Left ventricle myocardium inferior (tissue), 1 donor: ENCODE measurements around the gene CCDC141. TPM values are rescaled to one million over a fixed set of nuclear protein-coding genes. Genes with fewer than 3 reads are reported as not detected.
A peak's percentile ranks its signal among the peaks of the same experiment; 100 is the strongest.

Experiments
- DNase-seq: peaks from one replicate; pipeline ENCODE4 v3.0.0-alpha.2; 2020
- H3K27ac ChIP-seq: fragments of 200-600 bp; replicated peaks from 2 replicates; pipeline ENCODE4 v1.8.0; 2021
- H3K27me3 ChIP-seq: fragments of 200-600 bp; 2 replicates; pipeline ENCODE4 v1.8.0; 2021; ENCODE audit warnings: low read depth
- H3K36me3 ChIP-seq: fragments of 200-600 bp; 2 replicates; pipeline ENCODE4 v1.8.0; 2021
- H3K4me1 ChIP-seq: fragments of 200-600 bp; 2 replicates; pipeline ENCODE4 v1.8.0; 2021
- H3K4me3 ChIP-seq: fragments of 200-600 bp; 2 replicates; pipeline ENCODE4 v1.8.0; 2021; ENCODE audit warnings: mild to moderate bottlenecking, moderate library complexity
- H3K9me3 ChIP-seq: fragments of 200-600 bp; replicated peaks from 2 replicates; pipeline ENCODE4 v1.8.0; 2021
- intact Hi-C: fragments of 100-400 bp; cut with micrococcal nuclease; formaldehyde crosslinking; loops from one replicate; pipeline ENCODE4 v1.11.0; 2022
- total RNA-seq: library from RNA; stranded (reverse); fragmentation: NEBNext Ultra II Directional; extraction: Animal tissue kit (Norgen Biotek cat#: 25700); gene quantifications from one replicate; pipeline ENCODE4 v1.2.1, GENCODE V29; 2021
- TF ChIP-seq, protein P1 (sequence below): fragments of 200-600 bp; IDR thresholded peaks from 2 replicates; pipeline ENCODE4 v1.8.0; 2021; ENCODE audit warnings: antibody characterized with exemption, mild to moderate bottlenecking, borderline replicate concordance
- donor health status: DM: no; HTN: yes; CAD: no; lungs with severe emphysema.

Gene CCDC141
- total RNA-seq, 1 donor from 2014 or later: 208 TPM

DNA sequence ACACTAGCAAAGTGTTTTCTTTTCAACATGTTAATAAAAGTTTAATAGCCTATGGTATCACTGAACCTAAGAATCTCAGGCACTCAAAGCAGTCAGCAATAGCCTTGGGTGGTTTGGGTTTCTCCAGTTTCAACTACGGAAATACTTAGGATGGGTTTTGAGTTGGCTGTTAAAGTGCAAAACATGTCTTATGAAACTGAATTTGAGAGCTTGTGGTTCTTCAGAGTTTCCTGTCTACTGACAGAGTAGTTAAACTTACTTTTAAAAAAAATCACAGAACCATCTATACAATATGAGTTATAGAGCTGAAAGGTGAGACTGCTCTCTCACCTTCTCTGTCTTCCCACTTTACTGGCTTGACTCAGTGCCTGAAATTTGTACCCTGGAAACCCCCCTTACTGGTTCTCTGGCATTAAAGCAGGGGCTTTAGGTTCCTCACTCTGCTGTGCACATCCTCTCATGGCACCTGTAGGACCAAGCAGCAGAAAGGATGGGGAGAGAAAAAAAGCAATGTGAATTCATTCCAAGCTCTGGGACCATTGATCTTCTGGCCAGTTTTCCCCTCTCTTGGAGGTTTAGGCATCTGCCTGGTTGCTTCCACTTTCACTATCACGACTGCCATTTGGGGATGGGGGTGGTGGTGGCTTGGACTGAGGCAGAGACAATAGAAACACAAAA is 18.1 kb downstream of the CCDC141 start:
- Histone ChIP-seq H3K36me3 (no peaks in the 10 kb centered on the region), H3K27me3 (no peaks in the 10 kb centered on the region), H3K4me3 (peak overlapping the region; percentile 37), H3K9me3 (peaks cover 3% of the 10 kb centered on the region), H3K4me1 (peaks cover 47% of the 10 kb centered on the region), H3K27ac (peak overlapping the region; percentile 30)
- intact Hi-C loops: no loop called here
- TF ChIP-seq, protein P1, sequence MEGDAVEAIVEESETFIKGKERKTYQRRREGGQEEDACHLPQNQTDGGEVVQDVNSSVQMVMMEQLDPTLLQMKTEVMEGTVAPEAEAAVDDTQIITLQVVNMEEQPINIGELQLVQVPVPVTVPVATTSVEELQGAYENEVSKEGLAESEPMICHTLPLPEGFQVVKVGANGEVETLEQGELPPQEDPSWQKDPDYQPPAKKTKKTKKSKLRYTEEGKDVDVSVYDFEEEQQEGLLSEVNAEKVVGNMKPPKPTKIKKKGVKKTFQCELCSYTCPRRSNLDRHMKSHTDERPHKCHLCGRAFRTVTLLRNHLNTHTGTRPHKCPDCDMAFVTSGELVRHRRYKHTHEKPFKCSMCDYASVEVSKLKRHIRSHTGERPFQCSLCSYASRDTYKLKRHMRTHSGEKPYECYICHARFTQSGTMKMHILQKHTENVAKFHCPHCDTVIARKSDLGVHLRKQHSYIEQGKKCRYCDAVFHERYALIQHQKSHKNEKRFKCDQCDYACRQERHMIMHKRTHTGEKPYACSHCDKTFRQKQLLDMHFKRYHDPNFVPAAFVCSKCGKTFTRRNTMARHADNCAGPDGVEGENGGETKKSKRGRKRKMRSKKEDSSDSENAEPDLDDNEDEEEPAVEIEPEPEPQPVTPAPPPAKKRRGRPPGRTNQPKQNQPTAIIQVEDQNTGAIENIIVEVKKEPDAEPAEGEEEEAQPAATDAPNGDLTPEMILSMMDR: no peak
- no peak for DNase-seq

DNA sequence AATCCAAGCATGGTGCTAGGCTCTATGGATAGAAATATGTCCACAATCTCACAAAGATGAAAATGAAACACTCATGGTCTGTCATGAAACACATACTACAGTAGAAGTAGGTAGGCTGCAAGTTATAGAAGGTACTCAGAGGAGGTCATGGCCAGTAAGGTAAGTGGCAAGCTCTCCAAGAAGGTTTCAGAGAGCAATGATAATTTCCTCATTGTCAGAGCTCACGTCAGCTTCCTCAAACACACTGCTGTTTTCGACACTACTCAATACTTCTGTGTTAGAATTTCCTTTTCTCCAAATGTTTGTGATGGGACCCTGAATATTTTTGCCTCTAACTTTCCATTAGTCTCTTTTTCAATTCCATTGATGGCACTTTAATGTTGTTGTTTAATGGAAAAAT is 25.5 kb downstream of the CCDC141 start:
- Histone ChIP-seq H3K27me3 (no peaks in the 10 kb centered on the region), H3K36me3 (no peaks in the 10 kb centered on the region), H3K4me1 (peaks cover 31% of the 10 kb centered on the region), H3K4me3 (no peak overlapping the region), H3K27ac (no peak overlapping the region), H3K9me3 (no peaks in the 10 kb centered on the region)
- TF ChIP-seq, protein P1: no peak
- intact Hi-C loops: no loop called here
- DNase-seq: no peak

DNA sequence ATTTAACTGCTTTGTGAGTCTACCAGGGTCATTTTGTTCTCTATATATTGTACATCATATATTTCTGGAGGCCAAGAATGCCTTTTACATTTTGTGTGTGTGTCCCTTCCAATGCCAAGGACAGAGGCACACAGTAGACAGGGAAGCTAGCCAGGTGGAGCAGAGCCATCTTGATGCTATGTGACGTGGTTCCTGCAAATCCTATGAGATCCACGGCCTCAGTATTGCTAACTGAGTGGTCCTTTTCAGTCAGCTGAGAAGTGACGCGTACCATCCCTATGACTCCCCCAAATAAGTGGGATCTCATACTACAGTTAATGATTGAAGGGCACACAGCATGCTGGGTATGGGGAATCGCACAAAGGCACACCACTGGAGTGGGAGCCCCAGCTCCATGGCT is 27.3 kb downstream of the CCDC141 start:
- Histone ChIP-seq H3K36me3 (no peaks in the 10 kb centered on the region), H3K4me1 (peaks cover 29% of the 10 kb centered on the region), H3K9me3 (no peaks in the 10 kb centered on the region), H3K27ac (peak overlapping the region; percentile 70), H3K27me3 (no peaks in the 10 kb centered on the region), H3K4me3 (peak overlapping the region; percentile 41)
- TF ChIP-seq, protein P1: no peak
- intact Hi-C loops: no loop called here
- DNase-seq: peak; percentile 49

DNA sequence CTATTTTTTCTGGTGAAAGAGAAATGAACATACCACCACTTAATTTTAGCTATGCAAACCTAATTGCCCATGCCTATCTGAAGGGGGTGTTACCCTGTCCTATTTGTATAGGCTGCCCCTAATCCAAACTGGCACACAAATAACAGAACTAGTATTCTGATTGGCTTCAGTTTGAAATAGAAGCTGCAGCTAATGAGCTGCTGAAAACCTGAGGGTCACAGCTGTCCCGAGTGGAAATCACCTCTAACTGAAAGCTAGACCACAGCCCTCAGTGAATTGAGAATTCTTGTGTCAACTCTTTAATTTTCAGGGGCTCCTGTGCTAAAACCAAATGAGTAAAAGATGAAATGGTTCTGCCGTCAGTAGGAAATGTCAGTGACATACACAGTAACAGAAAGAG is 28.7 kb downstream of the CCDC141 start:
- Histone ChIP-seq H3K4me1 (peaks cover 29% of the 10 kb centered on the region), H3K27me3 (no peaks in the 10 kb centered on the region), H3K27ac (peak overlapping the region; percentile 70), H3K9me3 (no peaks in the 10 kb centered on the region), H3K4me3 (peak overlapping the region; percentile 41), H3K36me3 (no peaks in the 10 kb centered on the region)
- TF ChIP-seq, protein P1: no peak
- intact Hi-C loops: no loop called here
- DNase-seq: no peak

DNA sequence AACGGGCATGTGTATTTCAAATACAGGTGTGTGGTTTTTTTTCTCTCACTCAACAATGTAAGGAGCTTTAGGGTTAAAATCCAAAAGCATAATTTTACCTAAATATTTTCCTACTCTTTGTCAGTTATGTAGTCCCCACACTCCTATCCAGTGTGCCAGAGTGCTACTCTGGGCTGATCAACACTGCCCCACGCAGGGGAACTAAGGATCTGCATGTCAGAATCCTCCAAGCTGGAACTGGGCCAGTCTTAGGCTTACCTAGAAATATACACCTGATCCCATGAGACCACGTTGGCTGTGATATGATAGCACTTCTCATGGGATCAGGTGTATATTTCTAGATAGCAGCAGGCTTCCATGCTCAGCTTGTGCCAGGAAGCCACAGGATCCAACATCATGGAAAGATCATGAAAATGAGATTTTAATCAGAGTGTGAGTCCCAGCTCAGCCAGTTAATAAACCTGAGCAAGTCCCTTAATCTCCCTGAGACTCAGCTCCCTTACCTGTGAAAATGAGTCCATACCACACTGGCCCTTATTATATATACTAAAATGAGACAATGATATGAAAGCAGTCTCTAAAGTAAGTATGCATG is 29.7 kb downstream of the CCDC141 start:
- intact Hi-C loops: no loop called here
- peaks cover 29% of the 10 kb centered on the region for H3K4me1 ChIP-seq

More for the DNA sequence above, 29.7 kb downstream of the CCDC141 start:
- TF ChIP-seq, protein P1: peak; percentile 52
- no peaks in the 10 kb centered on the region for H3K36me3 ChIP-seq
- H3K27me3 ChIP-seq: no peaks in the 10 kb centered on the region
- H3K4me3 ChIP-seq: no peak overlapping the region
- peak overlapping the region; percentile 70 for H3K27ac ChIP-seq
- H3K9me3 ChIP-seq: no peaks in the 10 kb centered on the region
- no peak for DNase-seq
